CD4-positive, alpha-beta memory T cell (primary cell): ENCODE data around the gene PTCHD1. TPM values are rescaled to one million over a fixed set of nuclear protein-coding genes. Genes with fewer than 3 reads are reported as not detected.

ENCODE experiments used
- CTCF ChIA-PET: fragments of 350-600 bp; sonication (Branson Sonifier 250); formaldehyde crosslinking; loops from one replicate; lab custom pipeline; 2021; ENCODE audit warnings: inconsistent platforms; ENCODE audit not compliant: partially characterized antibody; lab: Charles Lee
- POLR2A ChIA-PET: fragments of 350-600 bp; sonication (Branson Sonifier 250); formaldehyde crosslinking; loops from one replicate; lab custom pipeline; 2021; ENCODE audit not compliant: partially characterized antibody; lab: Charles Lee
- DNase-seq, 5 donors: peaks; one replicate each; pipeline versions ENCODE4 v3.0.0 to v3.0.0-alpha.2; 2020 to 2022; ENCODE audit warnings: mixed read lengths in 1 of 5
- H3K27ac ChIP-seq: one replicate; pipeline ENCODE4 v1.7.0; 2013; ENCODE audit warnings: low read depth, low read length
- H3K27me3 ChIP-seq: 2 replicates; pipeline ENCODE4 v1.7.0; 2013; ENCODE audit warnings: mild to moderate bottlenecking, low read length, moderate library complexity; ENCODE audit not compliant: insufficient read depth
- H3K36me3 ChIP-seq: 2 replicates; pipeline ENCODE4 v1.7.0; 2013; ENCODE audit warnings: mild to moderate bottlenecking, low read length, moderate library complexity; ENCODE audit not compliant: insufficient read depth
- H3K4me1 ChIP-seq: 2 replicates; pipeline ENCODE4 v1.7.0; 2013; ENCODE audit warnings: mild to moderate bottlenecking, low read length, moderate library complexity; ENCODE audit not compliant: insufficient read depth
- H3K4me3 ChIP-seq, 2 donors: one replicate each; pipeline ENCODE4 v1.7.0; 2013; ENCODE audit warnings: low read length in 2 of 2, mild to moderate bottlenecking in 1 of 2
- H3K9me3 ChIP-seq, 2 donors: one replicate each; pipeline ENCODE4 v1.7.0; 2013; ENCODE audit warnings: low read length in 2 of 2, control low read depth in 1 of 2; ENCODE audit not compliant: control insufficient read depth in 1 of 2
- H3K27ac Mint-ChIP-seq, 7 donors: one replicate each; pipeline ENCODE4 v1.8.0; 2020 to 2021; ENCODE audit warnings: mixed read lengths in 7 of 7, mild to moderate bottlenecking in 6 of 7, inconsistent platforms in 3 of 7, moderate library complexity in 3 of 7
- H3K27me3 Mint-ChIP-seq, 2 donors: one replicate each; pipeline ENCODE4 v1.8.0; 2020 to 2021; ENCODE audit warnings: mixed read lengths in 2 of 2
- H3K36me3 Mint-ChIP-seq, 2 donors: one replicate each; pipeline ENCODE4 v1.8.0; 2020 to 2021; ENCODE audit warnings: mixed read lengths in 2 of 2, inconsistent platforms in 1 of 2, mild to moderate bottlenecking in 1 of 2
- H3K4me1 Mint-ChIP-seq, 4 donors: one replicate each; pipeline ENCODE4 v1.8.0; 2020 to 2021; ENCODE audit warnings: mixed read lengths in 4 of 4, mild to moderate bottlenecking in 1 of 4
- H3K4me3 Mint-ChIP-seq, 8 donors: one replicate each; pipeline ENCODE4 v1.8.0; 2020 to 2021; ENCODE audit warnings: mixed read lengths in 8 of 8, mild to moderate bottlenecking in 7 of 8, moderate library complexity in 6 of 8, inconsistent platforms in 3 of 8
- H3K9me3 Mint-ChIP-seq, 8 donors: one replicate each; pipeline ENCODE4 v1.8.0; 2020 to 2021; ENCODE audit warnings: mixed read lengths in 8 of 8, mild to moderate bottlenecking in 5 of 8, inconsistent platforms in 3 of 8, moderate library complexity in 1 of 8
- intact Hi-C: fragments of 100-400 bp; cut with micrococcal nuclease; formaldehyde crosslinking; loops from one replicate; pipeline ENCODE4 v1.15.1; 2023
- polyA plus RNA-seq, 2 donors: library from polyadenylated mRNA; unstranded; fragments of 300-500 nt; fragmentation: Illumina TruSeq; gene quantifications; one replicate each; pipeline ENCODE4 v1.2.3, GENCODE V29; 2021
- total RNA-seq, 2 experiments: library from RNA; stranded (reverse); gene quantifications; one replicate each; pipeline ENCODE4 v1.2.3, GENCODE V29; 2021

The PTCHD1 gene
- not detected for total RNA-seq
- polyA plus RNA-seq, result not detected

GRCh38 chrX:23334848-23335599 is at the start of gene PTCHD1:
Gene PTCHD1, plus strand, starts transcription at chrX:23334849. Its CDS starts 27 bp downstream, at chrX:23334876.
- Mint-ChIP-seq H3K4me3 (peak within 1 kb of the TSS in 6 of 8 donors; percentile 6 to 59 (median 40)), H3K27me3 (peaks cover 18 to 22% of the 10 kb centered on the region in 2 donors), H3K4me1 (peaks cover 0 to 9% (median 2%) of the 10 kb centered on the region in 4 donors), H3K36me3 (no peaks in the 10 kb centered on the region), H3K9me3 (peaks cover 0 to 12% (median 0%) of the 10 kb centered on the region in 8 donors), H3K27ac (no peak within 1 kb of the TSS)
- intact Hi-C loops, result no loop called here
- Histone ChIP-seq H3K9me3 (no peaks in the 10 kb centered on the region), H3K4me3 (no peak within 1 kb of the TSS), H3K27ac (no peak within 1 kb of the TSS), H3K4me1 (no peaks in the 10 kb centered on the region), H3K36me3 (no peaks in the 10 kb centered on the region), H3K27me3 (no peaks in the 10 kb centered on the region)
- DNase-seq, result no peak
- ChIA-PET CTCF (no interaction called here), POLR2A (no interaction called here)

GRCh38 chrX:23286731-23287130 is 47.9 kb upstream of the PTCHD1 start:
- Mint-ChIP-seq H3K27me3 (no peaks in the 10 kb centered on the region), H3K4me3 (no peak overlapping the region), H3K9me3 (peaks cover 0 to 2% (median 0%) of the 10 kb centered on the region in 8 donors), H3K27ac (no peak overlapping the region), H3K4me1 (no peaks in the 10 kb centered on the region), H3K36me3 (no peaks in the 10 kb centered on the region)
- intact Hi-C loops, result no loop called here
- ChIA-PET CTCF (no interaction called here), POLR2A (no interaction called here)
- no peak for DNase-seq
- Histone ChIP-seq H3K36me3 (no peaks in the 10 kb centered on the region), H3K4me1 (no peaks in the 10 kb centered on the region), H3K27ac (no peak overlapping the region), H3K27me3 (no peaks in the 10 kb centered on the region), H3K9me3 (no peaks in the 10 kb centered on the region), H3K4me3 (no peak overlapping the region)

DNA sequence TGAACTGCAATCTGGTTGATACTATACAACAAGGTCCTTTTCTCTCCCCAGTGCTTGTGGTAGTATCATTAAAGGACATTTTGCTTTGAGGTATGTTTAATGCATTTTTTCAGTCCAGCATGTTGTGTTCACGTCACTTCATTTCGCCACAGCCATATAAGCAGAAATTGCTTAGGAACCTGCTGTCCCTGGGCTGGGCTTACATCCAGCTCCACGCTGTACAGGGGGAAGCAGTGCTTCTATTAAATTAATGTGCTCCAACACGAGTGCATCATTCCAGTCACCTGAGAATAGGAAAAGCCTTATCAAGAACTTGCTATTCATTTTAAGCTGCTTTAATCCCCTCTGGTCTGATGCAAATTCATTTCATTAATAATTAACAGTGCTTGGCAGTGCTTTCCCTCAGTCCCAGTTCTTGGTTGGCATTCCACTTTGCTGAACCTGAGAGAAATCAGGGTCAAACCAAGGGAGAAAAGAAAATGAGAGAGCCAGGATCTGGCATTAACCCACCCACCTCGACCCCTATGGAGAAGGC is 47.4 kb upstream of the PTCHD1 start:
- Histone ChIP-seq H3K27me3 (no peaks in the 10 kb centered on the region), H3K4me3 (no peak overlapping the region), H3K4me1 (no peaks in the 10 kb centered on the region), H3K36me3 (no peaks in the 10 kb centered on the region), H3K9me3 (no peaks in the 10 kb centered on the region), H3K27ac (no peak overlapping the region)
- POLR2A ChIA-PET, result no interaction called here
- peaks cover 0 to 2% (median 0%) of the 10 kb centered on the region in 8 donors for H3K9me3 Mint-ChIP-seq
- intact Hi-C loops, result no loop called here
- no peak overlapping the region for H3K27ac Mint-ChIP-seq
- H3K4me3 Mint-ChIP-seq, result no peak overlapping the region
- H3K4me1 Mint-ChIP-seq, result no peaks in the 10 kb centered on the region
- DNase-seq, result no peak
- no peaks in the 10 kb centered on the region for H3K27me3 Mint-ChIP-seq
- no peaks in the 10 kb centered on the region for H3K36me3 Mint-ChIP-seq
- CTCF ChIA-PET, result no interaction called here

DNA sequence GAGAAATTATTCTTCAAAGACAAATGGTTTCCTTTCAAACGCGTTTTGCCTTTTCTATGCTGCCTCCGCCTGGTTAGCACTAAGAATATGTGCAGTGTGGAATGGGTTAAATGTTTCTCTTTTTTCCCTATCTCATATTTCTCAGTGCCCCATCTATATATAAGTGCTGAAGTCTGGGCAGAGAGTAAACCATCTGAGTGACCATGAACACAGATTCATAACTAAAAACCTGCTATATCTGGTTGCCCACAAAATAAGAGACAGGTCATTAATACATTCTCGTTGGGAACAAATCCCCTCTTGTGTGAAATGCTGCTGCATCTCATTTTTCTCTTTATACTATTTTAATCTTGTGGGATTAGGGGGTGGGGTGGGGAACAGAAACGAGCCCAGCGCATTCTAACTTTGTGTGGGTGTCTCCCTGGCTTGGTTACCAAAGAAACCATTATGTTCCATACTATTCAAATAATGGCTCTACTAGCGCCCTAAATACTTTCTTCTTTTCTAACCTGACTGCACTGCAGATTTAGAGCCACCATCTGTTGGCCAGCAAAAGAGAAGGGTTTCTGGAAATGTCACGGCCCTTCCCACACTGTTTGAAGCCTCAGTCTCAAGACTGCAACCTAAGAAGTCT is 42.2 kb upstream of the PTCHD1 start:
- DNase-seq, result no peak
- peaks cover 0 to 2% (median 0%) of the 10 kb centered on the region in 8 donors for H3K9me3 Mint-ChIP-seq
- Histone ChIP-seq H3K27ac (no peak overlapping the region), H3K4me1 (no peaks in the 10 kb centered on the region), H3K4me3 (no peak overlapping the region), H3K27me3 (no peaks in the 10 kb centered on the region), H3K9me3 (no peaks in the 10 kb centered on the region), H3K36me3 (no peaks in the 10 kb centered on the region)
- no peak overlapping the region for H3K4me3 Mint-ChIP-seq
- H3K36me3 Mint-ChIP-seq, result no peaks in the 10 kb centered on the region
- intact Hi-C loops, result no loop called here
- ChIA-PET CTCF (no interaction called here), POLR2A (no interaction called here)
- no peaks in the 10 kb centered on the region for H3K27me3 Mint-ChIP-seq
- no peak overlapping the region for H3K27ac Mint-ChIP-seq
- H3K4me1 Mint-ChIP-seq, result no peaks in the 10 kb centered on the region

DNA sequence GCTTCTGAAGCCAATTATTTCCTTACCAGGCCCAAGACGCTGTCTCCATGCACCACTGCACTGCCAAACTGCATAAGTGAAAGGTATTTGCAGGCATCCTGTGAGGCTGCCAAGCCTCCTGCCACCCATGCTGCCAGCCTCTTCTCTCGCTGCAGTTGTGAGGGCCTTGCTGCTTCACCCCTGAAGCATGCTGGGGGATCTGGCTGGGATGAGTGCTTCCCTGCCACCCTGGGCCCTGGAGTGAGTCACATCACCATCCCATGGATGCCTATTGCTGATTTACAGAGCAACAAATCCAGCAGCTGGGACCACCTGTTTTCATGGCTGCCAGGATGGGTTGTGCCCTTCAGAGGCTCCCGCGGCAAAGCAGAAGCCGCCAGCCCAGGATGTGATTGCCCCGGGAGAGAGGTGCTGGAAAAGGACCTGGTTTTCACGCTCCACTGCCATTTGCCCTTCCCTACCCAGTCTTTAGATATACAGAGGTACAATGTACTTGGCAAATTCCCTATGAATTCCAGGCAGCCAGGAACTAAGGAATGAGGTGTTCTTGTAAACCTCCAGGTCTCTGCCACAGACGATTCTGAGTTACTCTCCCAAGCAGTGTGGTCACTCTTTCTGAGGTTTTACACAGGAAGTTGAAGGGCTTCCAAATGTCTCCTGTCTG is 41.5 kb upstream of the PTCHD1 start:
- H3K9me3 ChIP-seq, result no peaks in the 10 kb centered on the region
- Mint-ChIP-seq H3K9me3 (peaks cover 0 to 2% (median 0%) of the 10 kb centered on the region in 8 donors), H3K27me3 (no peaks in the 10 kb centered on the region), H3K4me3 (no peak overlapping the region), H3K4me1 (no peaks in the 10 kb centered on the region), H3K36me3 (no peaks in the 10 kb centered on the region), H3K27ac (no peak overlapping the region)
- POLR2A ChIA-PET, result no interaction called here
- no peak overlapping the region for H3K27ac ChIP-seq
- no peaks in the 10 kb centered on the region for H3K36me3 ChIP-seq
- CTCF ChIA-PET, result no interaction called here
- no peaks in the 10 kb centered on the region for H3K4me1 ChIP-seq
- no peak overlapping the region for H3K4me3 ChIP-seq
- intact Hi-C loops, result no loop called here
- no peaks in the 10 kb centered on the region for H3K27me3 ChIP-seq
- no peak for DNase-seq

GRCh38 chrX:23304881-23305280 is 29.8 kb upstream of the PTCHD1 start:
- H3K36me3 ChIP-seq, result no peaks in the 10 kb centered on the region
- no peak overlapping the region for H3K4me3 Mint-ChIP-seq
- H3K4me1 Mint-ChIP-seq, result no peaks in the 10 kb centered on the region
- no peaks in the 10 kb centered on the region for H3K27me3 ChIP-seq
- H3K4me1 ChIP-seq, result no peaks in the 10 kb centered on the region
- no peak overlapping the region for H3K27ac Mint-ChIP-seq
- CTCF ChIA-PET, result no interaction called here
- no peaks in the 10 kb centered on the region for H3K36me3 Mint-ChIP-seq
- no peak overlapping the region for H3K27ac ChIP-seq
- peaks cover 0 to 1% of the 10 kb centered on the region in 2 donors for H3K27me3 Mint-ChIP-seq
- no peak for DNase-seq
- H3K9me3 ChIP-seq, result no peaks in the 10 kb centered on the region
- no peaks in the 10 kb centered on the region for H3K9me3 Mint-ChIP-seq
- POLR2A ChIA-PET, result no interaction called here
- no peak overlapping the region for H3K4me3 ChIP-seq
- intact Hi-C loops, result no loop called here

DNA sequence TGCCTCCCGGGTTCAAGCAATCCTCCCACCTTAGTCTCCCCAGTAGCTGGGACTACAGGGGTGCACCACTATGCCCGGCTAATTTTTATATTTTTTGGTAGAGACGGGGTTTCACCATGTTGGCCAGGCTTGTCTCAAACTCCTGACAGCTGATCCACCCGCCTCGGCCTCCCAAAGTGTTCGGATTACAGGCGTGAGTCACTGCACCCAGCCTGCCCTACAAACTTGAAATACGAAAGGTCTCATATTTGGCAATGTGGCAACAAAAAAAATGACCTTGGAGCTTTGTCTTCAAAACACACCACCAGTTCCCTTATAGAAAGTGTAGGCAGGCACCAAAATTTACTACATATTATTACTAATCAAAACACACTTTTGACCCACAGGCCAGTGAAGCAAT is 22.9 kb upstream of the PTCHD1 start:
- ChIA-PET CTCF (interaction anchor here (0.7 kb wide), 1 partner anchor 16 kb away, joined by 3 read pairs; no protein-coding TSS in a partner anchor), POLR2A (no interaction called here)
- Mint-ChIP-seq H3K36me3 (no peaks in the 10 kb centered on the region), H3K4me1 (no peaks in the 10 kb centered on the region), H3K27me3 (peaks cover 0 to 1% of the 10 kb centered on the region in 2 donors), H3K9me3 (no peaks in the 10 kb centered on the region), H3K27ac (no peak overlapping the region), H3K4me3 (no peak overlapping the region)
- Histone ChIP-seq H3K9me3 (no peaks in the 10 kb centered on the region), H3K4me1 (no peaks in the 10 kb centered on the region), H3K27me3 (no peaks in the 10 kb centered on the region), H3K27ac (no peak overlapping the region), H3K36me3 (no peaks in the 10 kb centered on the region), H3K4me3 (no peak overlapping the region)
- DNase-seq, result no peak
- intact Hi-C loops, result no loop called here
